HFFc6 (cell line): ENCODE results near the gene MYCL. TPM values are rescaled to one million over a fixed set of nuclear protein-coding genes. Genes with fewer than 3 reads are reported as not detected.

Experiments used
- DNase-seq: peaks from one replicate; pipeline ENCODE4 v3.0.0-alpha.2; 2018
- H3K27ac Mint-ChIP-seq: 2 replicates; pipeline ENCODE4 v1.8.0; 2020; ENCODE audit warnings: mild to moderate bottlenecking, mixed read lengths
- H3K27me3 Mint-ChIP-seq: 2 replicates; pipeline ENCODE4 v1.8.0; 2021; ENCODE audit warnings: mild to moderate bottlenecking, moderate library complexity, mixed read lengths; ENCODE audit not compliant: insufficient read depth
- H3K36me3 Mint-ChIP-seq: 2 replicates; pipeline ENCODE4 v1.8.0; 2021; ENCODE audit warnings: low read depth, mixed read lengths
- H3K4me1 Mint-ChIP-seq: 2 replicates; pipeline ENCODE4 v1.8.0; 2020; ENCODE audit warnings: low read depth, mixed read lengths
- H3K4me3 Mint-ChIP-seq: 2 replicates; pipeline ENCODE4 v1.8.0; 2020; ENCODE audit warnings: mild to moderate bottlenecking, moderate library complexity, mixed read lengths
- H3K9me3 Mint-ChIP-seq: 2 replicates; pipeline ENCODE4 v1.8.0; 2020; ENCODE audit warnings: mild to moderate bottlenecking, mixed read lengths
- total RNA-seq, 6 experiments: library from RNA; stranded (reverse); fragmentation: NEBNext Ultra II Directional; extraction: Animal tissue kit (Norgen Biotek cat#: 25700); gene quantifications; 2 replicates in 1 of 6; 3 replicates in 5 of 6; pipeline ENCODE4 v1.2.3, GENCODE V29; 2021
- TF ChIP-seq, protein P1 (sequence below): fragments of 200-600 bp; sonication (generic); IDR thresholded peaks from 2 replicates; pipeline ENCODE4 v1.5.0; 2021; ENCODE audit warnings: antibody characterized with exemption, mild to moderate bottlenecking

Gene MYCL
- total RNA-seq, 6 experiments from 2014 or later, result 0.17 to 0.52 (median 0.21) TPM

DNA sequence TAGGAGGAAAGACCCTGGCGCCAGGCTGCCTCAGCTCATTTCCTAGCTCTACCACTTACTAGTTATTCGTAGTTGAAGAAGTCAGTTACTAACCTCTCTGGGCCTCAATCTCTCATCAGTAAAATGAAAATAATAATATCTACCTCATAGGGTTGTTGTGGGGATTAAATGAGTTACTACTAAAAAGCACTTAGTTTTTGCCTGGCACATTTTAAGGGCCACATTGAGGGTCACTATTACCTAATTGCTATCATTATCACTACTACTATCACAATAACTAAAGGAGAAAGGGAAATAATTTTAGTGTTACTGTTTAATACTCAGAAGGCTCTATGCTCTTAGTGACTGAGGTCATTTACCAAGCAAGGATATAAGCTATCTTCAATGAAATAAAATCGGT lies 43.4 kb downstream of the MYCL start:
- Mint-ChIP-seq H3K4me3 (no peak overlapping the region), H3K27ac (no peak overlapping the region)

DNA sequence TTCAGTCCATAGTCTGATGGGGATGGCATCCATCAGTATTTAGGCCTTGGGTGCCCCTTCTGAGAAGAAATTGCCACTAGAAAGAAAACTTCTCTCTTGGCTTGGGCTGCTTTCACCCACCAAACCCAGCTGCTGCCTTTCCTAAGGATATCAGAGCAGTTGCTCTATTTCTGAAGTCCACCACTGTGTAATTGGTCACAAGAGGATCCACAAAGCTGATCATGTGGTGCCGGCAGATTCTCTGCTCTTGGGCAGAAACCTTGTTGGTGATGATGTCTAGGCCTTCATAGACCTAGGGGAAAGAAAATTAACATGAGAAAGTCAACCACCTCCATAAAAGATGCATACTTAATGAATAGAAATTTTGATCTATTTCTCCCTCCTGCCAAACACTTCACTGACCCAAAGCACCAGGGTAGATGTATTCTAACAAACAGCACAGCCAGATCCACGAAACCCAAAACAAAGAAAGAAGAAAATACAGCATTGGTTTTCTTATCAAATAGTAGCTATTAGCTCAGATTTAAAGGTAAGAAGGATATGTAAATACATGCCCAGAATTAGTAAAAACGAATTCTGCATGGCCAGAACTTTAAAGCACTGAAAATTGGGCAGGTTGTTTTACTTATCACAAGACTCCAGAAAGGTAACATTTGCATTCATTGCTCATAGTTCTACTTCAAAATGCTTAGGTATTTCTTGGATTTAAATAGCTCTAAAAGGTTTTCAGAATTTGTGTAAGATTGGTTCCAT lies 44.4 kb downstream of the MYCL start:
- Mint-ChIP-seq H3K4me3 (no peak overlapping the region), H3K36me3 (peaks cover 15% of the 10 kb centered on the region), H3K27ac (no peak overlapping the region), H3K4me1 (peaks cover 16% of the 10 kb centered on the region; the same call in 1 of the 2 replicates), H3K27me3 (no peaks in the 10 kb centered on the region), H3K9me3 (no peaks in the 10 kb centered on the region)
- TF ChIP-seq, protein P1, sequence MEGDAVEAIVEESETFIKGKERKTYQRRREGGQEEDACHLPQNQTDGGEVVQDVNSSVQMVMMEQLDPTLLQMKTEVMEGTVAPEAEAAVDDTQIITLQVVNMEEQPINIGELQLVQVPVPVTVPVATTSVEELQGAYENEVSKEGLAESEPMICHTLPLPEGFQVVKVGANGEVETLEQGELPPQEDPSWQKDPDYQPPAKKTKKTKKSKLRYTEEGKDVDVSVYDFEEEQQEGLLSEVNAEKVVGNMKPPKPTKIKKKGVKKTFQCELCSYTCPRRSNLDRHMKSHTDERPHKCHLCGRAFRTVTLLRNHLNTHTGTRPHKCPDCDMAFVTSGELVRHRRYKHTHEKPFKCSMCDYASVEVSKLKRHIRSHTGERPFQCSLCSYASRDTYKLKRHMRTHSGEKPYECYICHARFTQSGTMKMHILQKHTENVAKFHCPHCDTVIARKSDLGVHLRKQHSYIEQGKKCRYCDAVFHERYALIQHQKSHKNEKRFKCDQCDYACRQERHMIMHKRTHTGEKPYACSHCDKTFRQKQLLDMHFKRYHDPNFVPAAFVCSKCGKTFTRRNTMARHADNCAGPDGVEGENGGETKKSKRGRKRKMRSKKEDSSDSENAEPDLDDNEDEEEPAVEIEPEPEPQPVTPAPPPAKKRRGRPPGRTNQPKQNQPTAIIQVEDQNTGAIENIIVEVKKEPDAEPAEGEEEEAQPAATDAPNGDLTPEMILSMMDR, result no peak
- DNase-seq, result no peak

More for the DNA sequence above, 43.4 kb downstream of the MYCL start:
- H3K9me3 Mint-ChIP-seq, result no peaks in the 10 kb centered on the region
- no peaks in the 10 kb centered on the region for H3K27me3 Mint-ChIP-seq
- H3K4me1 Mint-ChIP-seq, result 0 out of 2 replicates have a peak, but pooled peaks cover 11% of the 10 kb centered on the region
- DNase-seq, result no peak
- TF ChIP-seq, protein P1, result no peak
- peaks cover 15% of the 10 kb centered on the region for H3K36me3 Mint-ChIP-seq

DNA sequence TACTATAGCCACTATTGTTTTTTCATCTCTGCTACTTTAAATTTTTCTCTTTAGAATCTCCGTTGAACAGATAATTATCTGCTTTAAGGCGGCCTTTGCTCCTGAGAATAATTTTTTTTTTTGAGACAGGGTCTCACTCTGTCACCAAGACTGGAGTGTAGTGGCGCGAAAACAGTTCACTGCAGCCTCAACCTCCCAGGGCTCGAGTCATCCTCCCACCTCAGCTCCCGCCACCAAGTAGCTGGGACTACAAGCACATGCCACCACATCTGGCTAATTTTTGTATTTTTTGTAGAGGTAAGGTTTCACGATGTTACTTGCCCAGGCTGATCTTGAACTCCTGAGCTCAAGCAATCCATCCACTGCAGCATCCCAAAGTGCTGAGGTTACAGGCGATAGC lies 47.0 kb downstream of the MYCL start:
- no peaks in the 10 kb centered on the region for H3K27me3 Mint-ChIP-seq
- H3K36me3 Mint-ChIP-seq, result peaks cover 5% of the 10 kb centered on the region; the same call in 1 of the 2 replicates
- no peak for DNase-seq
- H3K4me1 Mint-ChIP-seq, result peaks cover 7% of the 10 kb centered on the region; the same call in 1 of the 2 replicates
- no peak overlapping the region for H3K27ac Mint-ChIP-seq
- H3K4me3 Mint-ChIP-seq, result no peak overlapping the region
- TF ChIP-seq, protein P1, result no peak
- no peaks in the 10 kb centered on the region for H3K9me3 Mint-ChIP-seq

DNA sequence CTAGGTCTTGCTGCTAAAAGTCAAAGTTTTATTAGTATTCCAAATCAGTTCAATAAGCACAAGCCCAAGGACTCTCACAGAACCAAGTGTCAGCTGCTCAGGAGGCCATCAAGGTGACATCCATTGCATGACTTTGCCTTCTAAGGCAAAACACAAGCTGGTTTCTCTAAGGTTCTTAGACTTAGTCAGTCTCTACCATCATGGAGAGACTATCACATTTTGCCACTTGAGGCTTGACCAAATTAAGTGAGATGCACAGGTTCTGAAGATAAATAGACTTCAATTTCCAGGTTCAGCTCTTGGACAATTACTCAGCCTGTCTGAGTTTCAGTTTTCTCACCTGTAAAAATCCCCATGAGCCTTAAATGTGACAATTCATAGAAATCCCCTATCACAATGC lies 47.4 kb downstream of the MYCL start:
- Mint-ChIP-seq H3K27ac (no peak overlapping the region), H3K27me3 (no peaks in the 10 kb centered on the region), H3K36me3 (peaks cover 5% of the 10 kb centered on the region; the same call in 1 of the 2 replicates), H3K4me1 (peaks cover 6% of the 10 kb centered on the region; the same call in 1 of the 2 replicates), H3K9me3 (no peaks in the 10 kb centered on the region), H3K4me3 (no peak overlapping the region)
- TF ChIP-seq, protein P1, result no peak
- DNase-seq, result no peak

DNA sequence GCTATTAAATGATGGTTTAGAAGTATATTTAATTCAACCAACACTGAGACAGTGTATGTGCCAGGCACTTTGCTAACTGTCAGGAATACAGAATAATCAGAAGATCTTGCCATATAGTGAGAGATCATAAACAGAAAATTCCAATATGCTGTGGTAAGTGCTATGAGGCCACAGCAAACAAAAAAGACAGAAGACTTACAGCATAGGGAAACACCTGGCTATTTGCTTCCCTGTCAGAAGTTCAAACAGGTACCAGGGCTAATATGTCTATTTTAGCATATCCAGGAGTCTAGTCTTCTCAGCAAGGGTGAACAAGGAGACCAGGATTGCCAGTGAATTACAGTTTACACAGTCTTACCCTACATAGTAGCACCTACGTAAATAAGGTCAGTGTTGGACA lies 48.8 kb downstream of the MYCL start:
- Mint-ChIP-seq H3K27ac (no peak overlapping the region), H3K4me3 (no peak overlapping the region), H3K27me3 (no peaks in the 10 kb centered on the region), H3K9me3 (no peaks in the 10 kb centered on the region), H3K4me1 (peaks cover 7% of the 10 kb centered on the region; the same call in 1 of the 2 replicates), H3K36me3 (peaks cover 6% of the 10 kb centered on the region; the same call in 1 of the 2 replicates)
- TF ChIP-seq, protein P1, result no peak
- no peak for DNase-seq
